ENCODE measurements around the gene CLEC20A.

DNA sequence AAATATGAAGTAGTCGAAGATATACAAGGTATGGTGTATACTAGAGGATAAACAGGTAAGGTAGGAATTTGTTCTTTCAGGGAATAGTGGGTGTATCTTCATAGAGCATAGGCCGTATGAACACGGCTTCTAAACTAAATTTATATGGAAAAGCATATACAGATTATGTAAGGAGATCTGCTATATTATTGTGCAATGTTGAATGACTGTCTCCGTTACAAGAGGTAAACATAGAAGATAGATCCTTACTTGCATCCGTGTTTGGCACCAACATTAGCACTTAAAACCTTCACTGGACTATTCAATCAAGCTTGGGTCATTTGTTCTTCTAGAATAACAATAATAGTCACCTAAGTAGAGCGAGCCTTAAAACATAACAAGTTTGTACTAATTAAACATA is 45.9 kb downstream of the CLEC20A start:
- TF ChIP-seq, protein P1, sequence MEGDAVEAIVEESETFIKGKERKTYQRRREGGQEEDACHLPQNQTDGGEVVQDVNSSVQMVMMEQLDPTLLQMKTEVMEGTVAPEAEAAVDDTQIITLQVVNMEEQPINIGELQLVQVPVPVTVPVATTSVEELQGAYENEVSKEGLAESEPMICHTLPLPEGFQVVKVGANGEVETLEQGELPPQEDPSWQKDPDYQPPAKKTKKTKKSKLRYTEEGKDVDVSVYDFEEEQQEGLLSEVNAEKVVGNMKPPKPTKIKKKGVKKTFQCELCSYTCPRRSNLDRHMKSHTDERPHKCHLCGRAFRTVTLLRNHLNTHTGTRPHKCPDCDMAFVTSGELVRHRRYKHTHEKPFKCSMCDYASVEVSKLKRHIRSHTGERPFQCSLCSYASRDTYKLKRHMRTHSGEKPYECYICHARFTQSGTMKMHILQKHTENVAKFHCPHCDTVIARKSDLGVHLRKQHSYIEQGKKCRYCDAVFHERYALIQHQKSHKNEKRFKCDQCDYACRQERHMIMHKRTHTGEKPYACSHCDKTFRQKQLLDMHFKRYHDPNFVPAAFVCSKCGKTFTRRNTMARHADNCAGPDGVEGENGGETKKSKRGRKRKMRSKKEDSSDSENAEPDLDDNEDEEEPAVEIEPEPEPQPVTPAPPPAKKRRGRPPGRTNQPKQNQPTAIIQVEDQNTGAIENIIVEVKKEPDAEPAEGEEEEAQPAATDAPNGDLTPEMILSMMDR (conservative IDR thresholded peaks at IDR 0.05): no peak
- TF ChIP-seq EZH2 (IDR thresholded peaks at IDR 0.05; ENCODE audit: low read depth): no peak
